Activated T-cell treated with anti-CD3 and anti-CD28 coated beads for 48 hours (primary cell): ENCODE results near the gene OPA1.

Experiments used
- DNase-seq: peaks from one replicate; pipeline ENCODE4 v3.0.0-alpha.2; 2020; ENCODE audit warnings: low read depth

The OPA1 gene

GRCh38 chr3:193737191-193737751, 144.3 kb downstream of the OPA1 start:
- no peak for DNase-seq

GRCh38 chr3:193742628-193743027, 149.6 kb downstream of the OPA1 start:
- DNase-seq = no peak

- no peak for DNase-seq
These were observed 150.7 kb downstream of the OPA1 start for GRCh38 chr3:193743702-193744047.

- DNase-seq = no peak
These were observed 151.2 kb downstream of the OPA1 start for GRCh38 chr3:193744048-193744821.

GRCh38 chr3:193744822-193745684, 152.0 kb downstream of the OPA1 start:
- no peak for DNase-seq

GRCh38 chr3:193746832-193747231, 153.8 kb downstream of the OPA1 start:
- DNase-seq = no peak
